GM19238 (cell line): ENCODE measurements around the gene LYPD1.

Experiments used
- DNase-seq: peaks from one replicate; pipeline ENCODE4 v3.0.0; 2011; ENCODE audit warnings: low spot score; ENCODE audit not compliant: insufficient read length

Gene LYPD1

DNA sequence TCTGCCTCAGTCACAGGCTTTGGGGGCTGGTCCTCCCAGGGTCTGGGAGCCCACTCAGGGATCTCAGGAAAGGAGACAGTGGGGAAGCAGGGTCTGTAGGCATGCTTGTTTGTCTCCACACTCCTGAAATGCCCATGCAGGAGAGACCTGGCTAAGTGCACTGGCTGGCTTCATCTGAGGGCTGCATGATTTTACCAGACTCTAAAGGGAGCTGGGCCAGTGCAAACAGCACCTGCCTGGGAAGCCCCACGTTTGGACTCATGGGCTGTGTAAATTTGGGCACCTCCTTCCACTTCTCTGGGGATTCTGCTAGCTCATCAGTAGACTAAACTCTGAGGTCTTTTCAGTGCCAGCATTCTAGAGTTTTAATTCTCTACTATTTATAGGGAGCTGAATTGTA lies 33.7 kb downstream of the LYPD1 start:
- no peak for DNase-seq

- DNase-seq, result no peak
These were observed 36.4 kb downstream of the LYPD1 start for GRCh38 chr2:132633635-132634034.

DNA sequence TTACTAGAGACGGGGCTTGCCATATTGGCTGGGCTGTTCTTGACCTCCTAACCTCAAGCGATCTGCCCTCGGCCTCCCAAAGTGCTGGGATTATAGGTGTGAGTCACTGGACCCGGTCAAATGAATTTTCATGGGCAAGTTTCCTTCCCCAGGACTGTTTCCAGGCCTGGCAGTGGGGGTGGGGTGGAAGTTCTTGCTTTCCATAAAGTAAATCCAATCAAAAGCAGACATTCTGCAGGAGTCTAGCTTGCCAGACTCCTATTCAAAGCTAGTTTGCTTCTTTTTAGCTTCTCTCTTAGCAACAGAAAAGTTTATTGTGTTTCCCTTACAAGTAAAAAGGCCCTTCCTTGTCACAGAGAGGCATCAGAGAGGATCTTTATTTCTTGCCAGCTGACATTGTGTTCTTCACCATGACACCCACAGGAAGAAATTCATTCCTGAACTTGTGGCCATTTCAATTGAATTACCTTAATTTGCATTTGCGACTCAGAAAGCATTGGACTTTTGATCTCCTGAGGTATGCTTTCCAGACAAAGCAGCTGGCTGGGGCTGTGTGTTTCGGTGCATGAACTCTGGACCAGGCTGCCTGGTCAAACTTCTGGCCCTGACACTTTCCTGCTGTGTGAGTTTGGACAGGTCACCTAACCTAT lies 37.9 kb downstream of the LYPD1 start:
- DNase-seq, result no peak

- no peak for DNase-seq
These were observed 42.5 kb downstream of the LYPD1 start for GRCh38 chr2:132627536-132627935.

DNA sequence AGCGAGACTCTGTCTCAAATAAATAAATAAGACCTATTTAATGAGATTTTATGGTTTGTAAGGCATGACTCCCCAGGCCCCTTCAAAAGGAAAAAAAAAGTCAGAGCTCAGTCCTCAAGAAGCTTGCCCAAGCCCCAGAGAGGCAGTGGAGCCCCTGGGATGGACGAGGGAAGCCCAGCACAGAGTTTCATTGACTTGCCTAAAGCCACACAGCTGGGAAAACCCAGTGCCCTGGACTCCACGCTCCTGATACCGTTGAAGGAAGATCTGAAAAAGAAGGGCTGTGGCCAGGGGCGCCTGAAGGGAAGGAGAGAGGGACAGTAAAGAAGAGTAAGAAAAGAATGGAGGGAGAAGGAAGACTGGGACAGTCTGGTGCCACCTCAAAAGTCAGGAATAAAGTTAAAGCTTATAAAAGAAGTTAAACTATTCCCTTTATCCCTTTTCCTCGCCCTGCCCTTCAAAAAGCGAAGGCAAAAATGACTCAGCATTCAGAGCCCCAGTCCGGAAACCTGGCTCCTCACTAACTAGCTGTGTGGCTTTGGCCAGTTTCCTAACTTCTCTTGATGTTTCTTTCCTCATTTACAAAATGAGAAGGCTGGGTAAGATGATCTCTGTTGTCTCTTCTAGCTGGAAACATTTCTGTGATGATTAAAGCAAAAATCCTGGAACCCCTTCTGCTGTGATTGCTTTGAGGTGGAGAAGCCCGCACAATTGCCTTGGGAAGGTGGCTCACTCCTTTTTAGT lies 46.7 kb downstream of the LYPD1 start:
- no peak for DNase-seq

GRCh38 chr2:132621131-132621875 lies 48.7 kb downstream of the LYPD1 start:
- DNase-seq, result no peak

DNA sequence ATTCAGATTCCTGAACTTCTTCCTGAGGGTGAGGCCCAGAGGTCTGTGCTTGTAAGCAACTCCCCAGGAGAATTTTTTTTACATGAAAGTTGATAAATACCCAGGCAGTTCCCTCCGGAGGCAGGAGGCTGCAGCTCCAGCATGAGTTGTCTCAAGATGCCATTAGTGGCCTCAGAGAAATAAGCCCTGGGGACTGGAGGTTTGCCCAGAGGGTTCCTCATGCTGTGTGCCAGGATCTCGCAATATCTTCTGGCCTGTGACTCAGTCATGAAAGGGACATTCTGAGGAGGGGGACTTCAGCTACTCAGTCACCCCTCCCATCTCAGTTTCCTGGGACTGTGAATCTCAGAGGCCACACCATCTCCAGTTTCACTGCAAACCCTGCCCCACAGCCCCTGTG lies 49.9 kb downstream of the LYPD1 start:
- no peak for DNase-seq

- DNase-seq, result no peak
These were observed 51.3 kb downstream of the LYPD1 start for GRCh38 chr2:132618734-132619133.

- DNase-seq, result no peak
These were observed 52.0 kb downstream of the LYPD1 start for GRCh38 chr2:132617989-132618388.

GRCh38 chr2:132615329-132616085 lies 54.5 kb downstream of the LYPD1 start:
- DNase-seq, result no peak

DNA sequence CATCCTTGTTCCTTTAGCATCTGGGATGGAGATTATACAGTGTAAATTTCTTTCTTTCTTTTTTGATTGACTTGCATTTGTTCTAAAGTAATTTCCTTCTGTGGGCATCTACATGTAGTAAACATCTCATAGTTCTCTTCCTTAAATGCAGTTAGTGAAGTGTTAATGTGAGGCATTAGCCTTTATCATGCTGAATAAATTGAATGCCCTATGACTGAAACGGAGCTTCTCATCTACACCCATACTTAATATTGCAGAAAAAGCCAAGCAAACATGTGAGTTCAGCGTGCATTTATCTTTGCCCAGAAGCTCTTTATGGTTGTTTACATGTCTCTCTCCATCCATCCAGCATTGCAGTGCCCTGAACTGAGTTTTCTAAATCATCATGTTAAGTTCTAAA lies 58.3 kb downstream of the LYPD1 start:
- DNase-seq, result no peak

DNA sequence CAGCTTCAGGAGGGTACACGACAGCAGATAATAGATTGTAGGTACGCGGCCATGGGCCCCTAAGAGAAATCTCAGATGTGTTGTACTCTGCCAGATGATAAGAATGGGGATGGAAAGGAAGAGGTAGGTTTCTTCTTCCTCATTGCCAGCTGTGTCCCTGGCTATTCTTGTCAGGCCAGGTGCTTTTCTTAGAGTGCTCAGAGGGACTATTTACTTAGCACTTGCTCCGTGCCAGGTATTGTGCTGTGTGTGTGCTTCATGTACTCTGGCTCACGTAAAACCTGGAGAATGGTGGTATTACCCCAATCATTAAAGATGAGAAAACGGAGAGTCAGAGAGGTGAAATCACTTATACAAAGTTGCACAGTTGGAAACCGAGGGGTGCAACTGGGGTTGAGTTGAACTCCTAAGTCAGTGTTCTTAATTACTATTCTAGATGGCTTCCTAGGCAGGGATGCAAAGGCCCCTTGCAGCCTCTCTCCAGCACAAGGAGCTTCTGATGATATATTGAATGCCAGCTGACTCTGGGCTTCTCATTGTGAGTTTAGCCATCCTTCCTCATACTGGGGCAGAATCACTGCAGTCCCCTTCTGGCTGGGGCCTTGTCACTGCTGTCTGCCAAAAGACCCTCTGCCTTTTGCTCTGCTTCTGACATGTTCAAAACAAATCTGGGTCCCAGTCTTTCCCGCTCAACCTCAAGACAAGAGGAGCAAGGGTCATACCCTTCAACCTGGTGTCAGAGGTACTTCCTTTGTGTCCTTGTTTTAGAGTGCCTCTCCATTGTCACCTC lies 60.7 kb downstream of the LYPD1 start:
- DNase-seq, result no peak

DNA sequence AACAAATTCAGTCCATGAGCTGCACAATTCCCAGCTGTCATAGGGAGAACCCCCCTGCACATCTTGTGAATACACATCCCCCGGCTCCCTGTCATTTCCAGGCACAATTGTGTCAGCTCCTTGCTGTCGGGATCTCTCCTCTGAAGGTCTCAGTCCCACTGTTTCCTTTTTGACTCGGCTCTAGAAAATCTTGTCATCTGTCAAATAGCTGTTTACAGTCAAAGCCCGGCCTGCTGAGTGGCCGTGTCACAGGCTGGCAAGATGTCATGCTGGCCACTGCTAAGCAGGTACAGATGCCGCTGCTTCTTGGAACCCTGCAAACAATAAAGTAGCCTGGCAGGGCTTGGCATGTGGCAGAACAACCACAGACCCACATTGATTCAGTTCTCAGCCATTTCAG lies 61.7 kb downstream of the LYPD1 start:
- DNase-seq, result no peak

GRCh38 chr2:132607426-132608090 lies 62.4 kb downstream of the LYPD1 start:
- no peak for DNase-seq

DNA sequence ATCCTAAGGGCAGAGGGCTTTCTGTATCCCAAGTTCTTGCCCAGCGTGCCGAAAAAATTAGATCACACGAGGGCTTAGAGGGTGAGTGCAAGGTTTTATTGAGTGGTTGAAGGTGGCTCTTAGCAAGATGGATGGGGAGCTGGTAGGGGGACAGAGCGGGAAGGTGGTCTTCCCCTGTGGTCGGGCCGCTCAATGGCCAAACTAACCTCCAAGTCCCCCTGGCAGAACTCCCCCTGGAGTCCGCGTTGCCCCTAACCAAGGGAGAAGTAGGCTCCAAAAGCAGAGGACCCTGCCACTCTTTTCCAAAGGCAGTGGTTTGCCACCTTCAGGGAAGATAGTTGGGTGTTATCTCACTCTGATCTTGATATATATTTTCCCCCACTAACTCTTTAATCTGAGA lies 63.4 kb downstream of the LYPD1 start:
- no peak for DNase-seq

GRCh38 chr2:132605236-132606180 lies 64.5 kb downstream of the LYPD1 start:
- no peak for DNase-seq

GRCh38 chr2:132604561-132604960 lies 65.4 kb downstream of the LYPD1 start:
- DNase-seq, result no peak

GRCh38 chr2:132599556-132599955 lies 70.4 kb downstream of the LYPD1 start:
- DNase-seq, result no peak

DNA sequence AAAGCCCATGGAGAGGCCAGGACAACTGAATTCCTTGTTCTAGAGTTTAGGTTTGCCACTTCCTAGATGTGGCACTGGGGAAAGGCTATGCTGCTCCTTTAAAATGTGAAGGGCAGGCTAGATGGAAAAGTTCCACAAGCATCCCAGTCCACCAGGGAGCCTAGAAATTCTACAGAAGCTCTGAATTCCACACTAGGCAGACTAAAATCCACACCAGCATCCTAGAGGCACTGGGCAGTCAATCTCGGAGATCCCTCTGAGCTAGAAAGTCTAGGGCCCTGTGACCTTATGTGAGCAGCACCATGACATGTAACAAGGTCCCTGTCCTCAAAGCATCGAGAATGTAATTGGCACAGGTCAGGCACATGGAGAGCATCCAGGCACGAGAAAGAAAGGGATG lies 71.5 kb downstream of the LYPD1 start:
- DNase-seq, result no peak
